ENCODE data around the gene RPS19.

Gene RPS19

GRCh38 chr19:41880329-41880708 is 20.3 kb downstream of the RPS19 start:
- no peak overlapping the region for H3K4me3 ChIP-seq (ENCODE audit: low read depth in 1 of 2, low read length in 2 of 2)
- no peak overlapping the region for H3K27ac ChIP-seq (ENCODE audit: low read length)
- H3K4me1 ChIP-seq (ENCODE audit: control insufficient read depth in 1 of 2, insufficient read depth in 2 of 2, low read length in 2 of 2), result peaks cover 7 to 15% of the 10 kb centered on the region in 2 donors
- H3K36me3 ChIP-seq (ENCODE audit: control insufficient read depth in 1 of 2, insufficient read depth in 2 of 2, low read length in 2 of 2), result no peaks in the 10 kb centered on the region
- H3K27me3 ChIP-seq (ENCODE audit: low read depth, low read length), result no peaks in the 10 kb centered on the region
- H3K9me3 ChIP-seq (ENCODE audit: control insufficient read depth in 1 of 2, low read length in 2 of 2), result no peaks in the 10 kb centered on the region

GRCh38 chr19:41882568-41883462 is 22.8 kb downstream of the RPS19 start, which contains the start of gene ARHGEF1:
Gene ARHGEF1 (plus strand): TSS chr19:41883184. CDS start chr19:41888083, 4,899 bp downstream.
- peak within 1 kb of the TSS; percentile 77 for H3K27ac ChIP-seq (ENCODE audit: low read length)
- peak within 1 kb of the TSS; percentile 96 to 99 for H3K4me3 ChIP-seq (ENCODE audit: low read depth in 1 of 2, low read length in 2 of 2)
- no peaks in the 10 kb centered on the region for H3K27me3 ChIP-seq (ENCODE audit: low read depth, low read length)
- H3K36me3 ChIP-seq (ENCODE audit: control insufficient read depth in 1 of 2, insufficient read depth in 2 of 2, low read length in 2 of 2), result peaks cover 0 to 7% of the 10 kb centered on the region in 2 donors
- peaks cover 7 to 28% of the 10 kb centered on the region in 2 donors for H3K4me1 ChIP-seq (ENCODE audit: control insufficient read depth in 1 of 2, insufficient read depth in 2 of 2, low read length in 2 of 2)
- no peaks in the 10 kb centered on the region for H3K9me3 ChIP-seq (ENCODE audit: control insufficient read depth in 1 of 2, low read length in 2 of 2)

- Histone ChIP-seq H3K27ac (ENCODE audit: low read length) (peak overlapping the region; percentile 77), H3K9me3 (ENCODE audit: control insufficient read depth in 1 of 2, low read length in 2 of 2) (no peaks in the 10 kb centered on the region), H3K4me1 (ENCODE audit: control insufficient read depth in 1 of 2, insufficient read depth in 2 of 2, low read length in 2 of 2) (peaks cover 7 to 28% of the 10 kb centered on the region in 2 donors), H3K27me3 (ENCODE audit: low read depth, low read length) (no peaks in the 10 kb centered on the region), H3K36me3 (ENCODE audit: control insufficient read depth in 1 of 2, insufficient read depth in 2 of 2, low read length in 2 of 2) (peaks cover 0 to 12% of the 10 kb centered on the region in 2 donors), H3K4me3 (ENCODE audit: low read depth in 1 of 2, low read length in 2 of 2) (peak overlapping the region; percentile 96 to 99)
Observed at GRCh38 chr19:41883463-41883820, 23.4 kb downstream of the RPS19 start.

GRCh38 chr19:41883821-41884733 is 24.0 kb downstream of the RPS19 start:
- Histone ChIP-seq H3K4me1 (ENCODE audit: control insufficient read depth in 1 of 2, insufficient read depth in 2 of 2, low read length in 2 of 2) (peaks cover 7 to 28% of the 10 kb centered on the region in 2 donors), H3K27ac (ENCODE audit: low read length) (peak overlapping the region; percentile 77), H3K27me3 (ENCODE audit: low read depth, low read length) (no peaks in the 10 kb centered on the region), H3K36me3 (ENCODE audit: control insufficient read depth in 1 of 2, insufficient read depth in 2 of 2, low read length in 2 of 2) (peaks cover under 1 to 15% of the 10 kb centered on the region in 2 donors), H3K9me3 (ENCODE audit: control insufficient read depth in 1 of 2, low read length in 2 of 2) (no peaks in the 10 kb centered on the region), H3K4me3 (ENCODE audit: low read depth in 1 of 2, low read length in 2 of 2) (peak overlapping the region; percentile 96 to 99)

- peaks cover 7 to 32% of the 10 kb centered on the region in 2 donors for H3K36me3 ChIP-seq (ENCODE audit: control insufficient read depth in 1 of 2, insufficient read depth in 2 of 2, low read length in 2 of 2)
- H3K27ac ChIP-seq (ENCODE audit: low read length), result no peak overlapping the region
- H3K27me3 ChIP-seq (ENCODE audit: low read depth, low read length), result no peaks in the 10 kb centered on the region
- no peak overlapping the region for H3K4me3 ChIP-seq (ENCODE audit: low read depth in 1 of 2, low read length in 2 of 2)
- no peaks in the 10 kb centered on the region for H3K9me3 ChIP-seq (ENCODE audit: control insufficient read depth in 1 of 2, low read length in 2 of 2)
- H3K4me1 ChIP-seq (ENCODE audit: control insufficient read depth in 1 of 2, insufficient read depth in 2 of 2, low read length in 2 of 2), result peaks cover 7 to 28% of the 10 kb centered on the region in 2 donors
Observed at GRCh38 chr19:41886761-41887710, 27.0 kb downstream of the RPS19 start.

- Histone ChIP-seq H3K27ac (ENCODE audit: low read length) (no peak overlapping the region), H3K27me3 (ENCODE audit: low read depth, low read length) (no peaks in the 10 kb centered on the region), H3K36me3 (ENCODE audit: control insufficient read depth in 1 of 2, insufficient read depth in 2 of 2, low read length in 2 of 2) (peaks cover 13 to 40% of the 10 kb centered on the region in 2 donors), H3K4me1 (ENCODE audit: control insufficient read depth in 1 of 2, insufficient read depth in 2 of 2, low read length in 2 of 2) (peaks cover 7 to 28% of the 10 kb centered on the region in 2 donors), H3K4me3 (ENCODE audit: low read depth in 1 of 2, low read length in 2 of 2) (no peak overlapping the region), H3K9me3 (ENCODE audit: control insufficient read depth in 1 of 2, low read length in 2 of 2) (no peaks in the 10 kb centered on the region)
Observed at GRCh38 chr19:41887711-41888382, 27.8 kb downstream of the RPS19 start.

- H3K36me3 ChIP-seq (ENCODE audit: control insufficient read depth in 1 of 2, insufficient read depth in 2 of 2, low read length in 2 of 2), result peaks cover 15 to 43% of the 10 kb centered on the region in 2 donors
- H3K4me1 ChIP-seq (ENCODE audit: control insufficient read depth in 1 of 2, insufficient read depth in 2 of 2, low read length in 2 of 2), result peaks cover 7 to 21% of the 10 kb centered on the region in 2 donors
- H3K9me3 ChIP-seq (ENCODE audit: control insufficient read depth in 1 of 2, low read length in 2 of 2), result no peaks in the 10 kb centered on the region
- H3K4me3 ChIP-seq (ENCODE audit: low read depth in 1 of 2, low read length in 2 of 2), result no peak overlapping the region
- H3K27me3 ChIP-seq (ENCODE audit: low read depth, low read length), result no peaks in the 10 kb centered on the region
- H3K27ac ChIP-seq (ENCODE audit: low read length), result no peak overlapping the region
Observed at GRCh38 chr19:41888926-41889325, 28.9 kb downstream of the RPS19 start.

- H3K27me3 ChIP-seq (ENCODE audit: low read depth, low read length), result no peaks in the 10 kb centered on the region
- H3K9me3 ChIP-seq (ENCODE audit: control insufficient read depth in 1 of 2, low read length in 2 of 2), result no peaks in the 10 kb centered on the region
- no peak overlapping the region for H3K4me3 ChIP-seq (ENCODE audit: low read depth in 1 of 2, low read length in 2 of 2)
- H3K36me3 ChIP-seq (ENCODE audit: control insufficient read depth in 1 of 2, insufficient read depth in 2 of 2, low read length in 2 of 2), result peaks cover 24 to 53% of the 10 kb centered on the region in 2 donors
- peaks cover 3 to 16% of the 10 kb centered on the region in 2 donors for H3K4me1 ChIP-seq (ENCODE audit: control insufficient read depth in 1 of 2, insufficient read depth in 2 of 2, low read length in 2 of 2)
- no peak overlapping the region for H3K27ac ChIP-seq (ENCODE audit: low read length)
Observed at GRCh38 chr19:41889896-41890295, 29.8 kb downstream of the RPS19 start.

- Histone ChIP-seq H3K9me3 (ENCODE audit: control insufficient read depth in 1 of 2, low read length in 2 of 2) (no peaks in the 10 kb centered on the region), H3K27me3 (ENCODE audit: low read depth, low read length) (no peaks in the 10 kb centered on the region), H3K4me3 (ENCODE audit: low read depth in 1 of 2, low read length in 2 of 2) (no peak overlapping the region), H3K4me1 (ENCODE audit: control insufficient read depth in 1 of 2, insufficient read depth in 2 of 2, low read length in 2 of 2) (peaks cover 0 to 13% of the 10 kb centered on the region in 2 donors), H3K27ac (ENCODE audit: low read length) (no peak overlapping the region), H3K36me3 (ENCODE audit: control insufficient read depth in 1 of 2, insufficient read depth in 2 of 2, low read length in 2 of 2) (peaks cover 31 to 63% of the 10 kb centered on the region in 2 donors)
Observed at GRCh38 chr19:41890936-41891335, 30.9 kb downstream of the RPS19 start.

All from muscle layer of duodenum (tissue), 2 donors.